K562 (cell line): ENCODE measurements around the gene FKBP15. TPM values are rescaled to one million over a fixed set of nuclear protein-coding genes. Genes with fewer than 3 reads are reported as not detected.

Source experiments
- FUS ChIP-seq: fragments of 200-400 bp; formaldehyde crosslinking; optimal IDR thresholded peaks from 2 replicates; pipeline ENCODE3; 2017; ENCODE audit warnings: low read depth, low read length
- GTF2F1 ChIP-seq: IDR thresholded peaks from 2 replicates; pipeline ENCODE4 v1.6.1; 2011; ENCODE audit warnings: low read depth, low read length, improper control_type of control experiment
- L3MBTL2 ChIP-seq: fragments of 450-650 bp; IDR thresholded peaks from 2 replicates; pipeline ENCODE4 v1.6.1; 2016; ENCODE audit warnings: mild to moderate bottlenecking, moderate library complexity
- LEF1 ChIP-seq: fragments of 450-650 bp; IDR thresholded peaks from 2 replicates; pipeline ENCODE4 v1.6.1; 2016; ENCODE audit warnings: mild to moderate bottlenecking
- REST ChIP-seq, 2 experiments: fragments of 450-650 bp; formaldehyde crosslinking in 1 of 2; IDR thresholded peaks; 2 replicates each; pipeline versions ENCODE4 v1.4.0 to v1.6.1; 2014 to 2020; ENCODE audit warnings: mild to moderate bottlenecking in 2 of 2, borderline replicate concordance in 1 of 2, low read depth in 1 of 2
- SNIP1 ChIP-seq: fragments of 450-650 bp; IDR thresholded peaks from 2 replicates; pipeline ENCODE4 v1.7.1; 2017; ENCODE audit warnings: low read depth, mild to moderate bottlenecking
- STAG1 ChIP-seq: sonication (generic); formaldehyde crosslinking; IDR thresholded peaks from 2 replicates; pipeline ENCODE4 v1.5.0; 2020; ENCODE audit warnings: missing genetic modification reagents, borderline replicate concordance
- TEAD2 ChIP-seq: fragments of 450-650 bp; IDR thresholded peaks from 2 replicates; pipeline ENCODE4 v1.6.1; 2016; ENCODE audit warnings: missing genetic modification characterization, control low read depth, missing compliant biosample characterization
- ZBTB7A ChIP-seq: IDR thresholded peaks from 2 replicates; pipeline ENCODE4 v1.6.1; 2011; ENCODE audit warnings: low read depth, mild to moderate bottlenecking, low read length, moderate library complexity, borderline replicate concordance; ENCODE audit not compliant: control insufficient read depth
- ZFP30 ChIP-seq: fragments of 250-450 bp; sonication (Bioruptor Pico); IDR thresholded peaks from 2 replicates; pipeline ENCODE4 v1.8.0; 2022; ENCODE audit warnings: moderate library complexity, mild to moderate bottlenecking, inconsistent platforms, borderline replicate concordance
- ZNF280A ChIP-seq: fragments of 450-650 bp; IDR thresholded peaks from 2 replicates; pipeline ENCODE4 v1.6.1; 2018; ENCODE audit warnings: mild to moderate bottlenecking, low read depth; ENCODE audit not compliant: partially characterized antibody
- ZNF79 ChIP-seq: fragments of 250-450 bp; sonication (Bioruptor Pico); IDR thresholded peaks from 2 replicates; pipeline ENCODE4 v1.4.0; 2020; ENCODE audit warnings: low read depth, mild to moderate bottlenecking, moderate library complexity
- ZSCAN32 ChIP-seq: fragments of 450-650 bp; formaldehyde crosslinking; IDR thresholded peaks from 2 replicates; pipeline ENCODE4 v1.4.0; 2020; ENCODE audit warnings: mild to moderate bottlenecking, moderate library complexity
- polyA plus RNA-seq, 8 experiments: library from polyadenylated mRNA; depleted of rRNA in 4 of 8; stranded (reverse) in 5 of 8; unstranded in 3 of 8; fragments of >200 nt; fragmentation: Nextera tagmentation in 2 of 8; fragmentation: Illumina TruSeq in 1 of 8; extraction: Ambion mirVana in 2 of 8; extraction: Trizol in 1 of 8; gene quantifications; 2 replicates each; pipeline versions ENCODE4 v1.2.1 to v1.2.3, GENCODE V29; 2011 to 2014; ENCODE audit warnings: inconsistent platforms in 1 of 8, missing spikeins in 1 of 8
- total RNA-seq, 7 experiments: library from RNA; depleted of rRNA in 6 of 7; stranded (reverse); fragments of >200 nt in 6 of 7; fragmentation: Illumina TruSeq in 2 of 7; extraction: Trizol in 2 of 7; gene quantifications; 2 replicates each; pipeline versions ENCODE4 v1.2.1 to v1.2.3, GENCODE V29; 2011 to 2021; ENCODE audit warnings: low replicate concordance in 1 of 7
- TF ChIP-seq, protein P1 (sequence below): fragments of 450-650 bp; IDR thresholded peaks from 2 replicates; pipeline ENCODE4 v1.7.1; 2018; ENCODE audit warnings: mild to moderate bottlenecking, low read depth; ENCODE audit not compliant: partially characterized antibody

Gene FKBP15
- total and polyA plus RNA-seq, 9 of the 15 experiments (the other 6 are each of a cell fraction or from before 2014, with no cell fraction given), result 8.7 to 38.0 (median 18.9) TPM

- TF ChIP-seq REST (IDR thresholded peaks at IDR 0.05; ENCODE audit: borderline replicate concordance), result peak; percentile 86
- TF ChIP-seq REST (CRISPR knock-in tag; IDR thresholded peaks at IDR 0.05; ENCODE audit: low read depth), result 0 out of 2 replicates have a peak, but pooled peaks have one; percentile 24
- no peak for TF ChIP-seq SNIP1
- TF ChIP-seq ZSCAN32 (CRISPR knock-in tag), result no peak
- TF ChIP-seq, protein P1, sequence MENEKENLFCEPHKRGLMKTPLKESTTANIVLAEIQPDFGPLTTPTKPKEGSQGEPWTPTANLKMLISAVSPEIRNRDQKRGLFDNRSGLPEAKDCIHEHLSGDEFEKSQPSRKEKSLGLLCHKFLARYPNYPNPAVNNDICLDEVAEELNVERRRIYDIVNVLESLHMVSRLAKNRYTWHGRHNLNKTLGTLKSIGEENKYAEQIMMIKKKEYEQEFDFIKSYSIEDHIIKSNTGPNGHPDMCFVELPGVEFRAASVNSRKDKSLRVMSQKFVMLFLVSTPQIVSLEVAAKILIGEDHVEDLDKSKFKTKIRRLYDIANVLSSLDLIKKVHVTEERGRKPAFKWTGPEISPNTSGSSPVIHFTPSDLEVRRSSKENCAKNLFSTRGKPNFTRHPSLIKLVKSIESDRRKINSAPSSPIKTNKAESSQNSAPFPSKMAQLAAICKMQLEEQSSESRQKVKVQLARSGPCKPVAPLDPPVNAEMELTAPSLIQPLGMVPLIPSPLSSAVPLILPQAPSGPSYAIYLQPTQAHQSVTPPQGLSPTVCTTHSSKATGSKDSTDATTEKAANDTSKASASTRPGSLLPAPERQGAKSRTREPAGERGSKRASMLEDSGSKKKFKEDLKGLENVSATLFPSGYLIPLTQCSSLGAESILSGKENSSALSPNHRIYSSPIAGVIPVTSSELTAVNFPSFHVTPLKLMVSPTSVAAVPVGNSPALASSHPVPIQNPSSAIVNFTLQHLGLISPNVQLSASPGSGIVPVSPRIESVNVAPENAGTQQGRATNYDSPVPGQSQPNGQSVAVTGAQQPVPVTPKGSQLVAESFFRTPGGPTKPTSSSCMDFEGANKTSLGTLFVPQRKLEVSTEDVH, result no peak
- no peak for TF ChIP-seq GTF2F1
- TF ChIP-seq TEAD2 (tag), result no peak
- TF ChIP-seq ZNF79, result no peak
- peak; percentile 70; the same call in 1 of the 2 replicates for TF ChIP-seq L3MBTL2
- TF ChIP-seq LEF1, result no peak
- TF ChIP-seq ZNF280A, result no peak
- no peak for TF ChIP-seq FUS
- no peak for TF ChIP-seq STAG1 (CRISPR knock-in tag)
- TF ChIP-seq ZFP30 (CRISPR knock-in tag), result no peak
- TF ChIP-seq ZBTB7A, result peak; percentile 80; the same call in 1 of the 2 replicates
These were observed 70.1 kb downstream of the FKBP15 start, which contains the start of gene SLC31A2 (continued) for GRCh38 chr9:113150670-113151611.
